Ovary (tissue), 3 donors: ENCODE results near the gene TAF11L13.

ENCODE experiments used
- POLR2A ChIP-seq: fragments of 450-650 bp; IDR thresholded peaks from one replicate; pipeline ENCODE4 v1.6.1; 2017; ENCODE audit warnings: antibody characterized with exemption, mild to moderate bottlenecking, moderate library complexity
- TF ChIP-seq, protein P1 (sequence below), 3 donors: fragments of 450-650 bp in 2 of 3; fragments of 200-600 bp in 1 of 3; IDR thresholded peaks; one replicate each; pipeline versions ENCODE4 v1.5.1 to v1.8.0; 2016 to 2022; ENCODE audit warnings: antibody characterized with exemption in 3 of 3, mild to moderate bottlenecking in 1 of 3
- donor health status: DM: no; HTN: no; CAD: no.

DNA sequence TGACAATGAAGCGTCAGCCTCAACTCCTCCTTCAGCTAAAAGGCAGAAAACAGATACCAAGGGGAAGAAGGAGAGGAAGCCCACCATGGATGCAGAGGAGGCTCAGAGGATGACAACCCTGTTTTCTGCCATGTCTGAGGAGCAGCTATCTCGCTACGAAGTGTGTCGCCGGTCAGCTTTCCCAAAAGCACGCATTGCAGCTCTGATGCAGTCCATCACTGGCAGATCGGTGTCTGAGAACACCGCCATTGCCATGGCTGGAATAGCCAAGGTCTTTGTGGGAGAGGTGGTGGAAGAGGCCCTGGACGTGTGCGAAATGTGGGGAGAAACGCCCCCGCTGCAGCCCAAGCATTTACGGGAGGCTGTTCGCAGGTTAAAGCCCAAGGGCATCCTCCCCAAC, 26.9 kb upstream of the TAF11L13 start:
- TF ChIP-seq, protein P1, sequence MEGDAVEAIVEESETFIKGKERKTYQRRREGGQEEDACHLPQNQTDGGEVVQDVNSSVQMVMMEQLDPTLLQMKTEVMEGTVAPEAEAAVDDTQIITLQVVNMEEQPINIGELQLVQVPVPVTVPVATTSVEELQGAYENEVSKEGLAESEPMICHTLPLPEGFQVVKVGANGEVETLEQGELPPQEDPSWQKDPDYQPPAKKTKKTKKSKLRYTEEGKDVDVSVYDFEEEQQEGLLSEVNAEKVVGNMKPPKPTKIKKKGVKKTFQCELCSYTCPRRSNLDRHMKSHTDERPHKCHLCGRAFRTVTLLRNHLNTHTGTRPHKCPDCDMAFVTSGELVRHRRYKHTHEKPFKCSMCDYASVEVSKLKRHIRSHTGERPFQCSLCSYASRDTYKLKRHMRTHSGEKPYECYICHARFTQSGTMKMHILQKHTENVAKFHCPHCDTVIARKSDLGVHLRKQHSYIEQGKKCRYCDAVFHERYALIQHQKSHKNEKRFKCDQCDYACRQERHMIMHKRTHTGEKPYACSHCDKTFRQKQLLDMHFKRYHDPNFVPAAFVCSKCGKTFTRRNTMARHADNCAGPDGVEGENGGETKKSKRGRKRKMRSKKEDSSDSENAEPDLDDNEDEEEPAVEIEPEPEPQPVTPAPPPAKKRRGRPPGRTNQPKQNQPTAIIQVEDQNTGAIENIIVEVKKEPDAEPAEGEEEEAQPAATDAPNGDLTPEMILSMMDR (IDR thresholded peaks at IDR 0.05) = no peak
- TF ChIP-seq POLR2A = no peak
